IPS DF 4.7 (cell line): ENCODE measurements around the gene VIPR2.
"Not testable (repeated sequence)": the region's sequence is repeated elsewhere in the genome, so short reads cannot be mapped to it uniquely, and the experiment has no call there.

Source experiments
- DNase-seq: peaks from one replicate; pipeline ENCODE4 v3.0.0-alpha.2; 2013; ENCODE audit warnings: low spot score; ENCODE audit errors: extremely low read depth

The VIPR2 gene

GRCh38 chr7:159105832-159106811 is 38.5 kb downstream of the VIPR2 start:
- DNase-seq = peak; percentile 3

- no peak for DNase-seq
Measured at GRCh38 chr7:159105066-159105780, 39.4 kb downstream of the VIPR2 start.

- DNase-seq = no peak
Measured at GRCh38 chr7:159104188-159104920, 40.3 kb downstream of the VIPR2 start.

- DNase-seq = no peak
Measured at GRCh38 chr7:159103382-159104187, 41.1 kb downstream of the VIPR2 start.

GRCh38 chr7:159102681-159103381 is 41.8 kb downstream of the VIPR2 start:
- DNase-seq = no peak

DNA sequence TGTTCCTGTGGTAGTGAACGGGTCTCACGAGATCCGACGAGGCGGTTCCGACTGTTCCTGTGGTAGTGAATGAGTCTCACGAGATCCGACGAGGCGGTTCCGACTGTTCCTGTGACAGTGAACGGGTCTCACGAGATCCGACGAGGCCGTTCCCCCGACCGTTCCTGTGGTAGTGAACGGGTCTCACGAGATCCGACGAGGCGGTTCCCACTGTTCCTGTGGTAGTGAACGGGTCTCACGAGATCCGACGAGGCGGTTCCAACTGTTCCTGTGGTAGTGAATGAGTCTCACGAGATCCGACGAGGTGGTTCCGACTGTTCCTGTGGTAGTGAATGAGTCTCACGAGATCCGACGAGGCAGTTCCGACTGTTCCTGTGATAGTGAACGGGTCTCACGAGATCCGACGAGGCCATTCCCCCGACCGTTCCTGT is 43.0 kb downstream of the VIPR2 start:
- DNase-seq = not testable (repeated sequence)

GRCh38 chr7:159101083-159101395 is 43.6 kb downstream of the VIPR2 start:
- DNase-seq = not testable (repeated sequence)

DNA sequence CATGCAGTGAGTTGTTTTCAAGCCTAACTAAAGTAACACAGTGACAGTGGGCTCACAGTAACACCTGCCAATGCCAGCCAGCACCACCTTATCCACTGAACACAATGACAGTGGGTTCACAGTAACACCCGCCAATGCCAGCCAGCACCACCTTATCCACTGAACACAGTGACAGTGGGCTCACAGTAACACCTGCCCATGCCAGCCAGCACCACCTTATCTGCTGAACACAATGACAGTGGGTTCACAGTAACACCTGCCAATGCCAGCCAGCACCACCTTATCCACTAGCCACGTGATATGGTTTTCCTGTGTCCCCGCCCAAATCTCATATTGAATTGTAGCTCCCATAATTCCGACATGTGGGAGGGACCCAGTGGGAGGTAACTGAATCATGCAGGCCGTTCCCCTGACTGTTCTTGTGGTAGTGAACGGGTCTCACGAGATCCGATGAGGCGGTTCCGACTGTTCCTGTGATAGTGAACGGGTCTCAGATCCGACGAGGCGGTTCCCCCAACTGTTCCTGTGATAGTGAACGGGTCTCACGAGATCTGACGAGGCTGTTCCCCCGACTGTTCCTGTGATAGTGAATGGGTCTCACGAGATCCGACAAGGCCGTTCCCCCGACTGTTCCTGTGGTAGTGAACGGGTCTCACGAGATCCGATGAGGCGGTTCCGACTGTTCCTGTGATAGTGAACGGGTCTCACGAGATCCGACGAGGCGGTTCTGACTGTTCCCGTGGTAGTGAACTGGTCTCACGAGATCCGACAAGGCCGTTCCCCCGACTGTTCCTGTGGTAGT is 44.2 kb downstream of the VIPR2 start:
- not testable (repeated sequence) for DNase-seq

- no peak for DNase-seq
Measured at GRCh38 chr7:159099711-159100231, 44.9 kb downstream of the VIPR2 start.

- no peak for DNase-seq
Measured at GRCh38 chr7:159098811-159099655, 45.6 kb downstream of the VIPR2 start.

DNA sequence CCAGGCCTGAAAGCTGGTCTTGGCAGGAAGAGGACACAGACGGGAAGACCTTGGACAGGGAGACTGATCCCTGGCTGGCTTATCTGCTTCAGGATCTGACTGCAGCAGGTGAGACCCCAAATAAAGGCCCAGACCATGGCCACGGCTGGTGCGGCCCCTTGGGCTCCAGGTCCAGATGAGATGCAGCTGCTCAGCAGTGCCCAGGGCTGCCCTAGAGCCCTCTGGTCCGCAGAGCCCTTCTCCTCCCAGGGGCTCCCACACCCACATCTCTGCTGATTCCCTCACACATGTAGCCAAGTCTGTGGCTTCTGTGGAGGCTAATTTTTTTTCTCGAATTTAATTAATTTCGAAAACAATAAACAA is 46.3 kb downstream of the VIPR2 start:
- no peak for DNase-seq

- DNase-seq = no peak
Measured at GRCh38 chr7:159097661-159098423, 46.8 kb downstream of the VIPR2 start.

- DNase-seq = no peak
Measured at GRCh38 chr7:159096736-159097581, 47.7 kb downstream of the VIPR2 start.

DNA sequence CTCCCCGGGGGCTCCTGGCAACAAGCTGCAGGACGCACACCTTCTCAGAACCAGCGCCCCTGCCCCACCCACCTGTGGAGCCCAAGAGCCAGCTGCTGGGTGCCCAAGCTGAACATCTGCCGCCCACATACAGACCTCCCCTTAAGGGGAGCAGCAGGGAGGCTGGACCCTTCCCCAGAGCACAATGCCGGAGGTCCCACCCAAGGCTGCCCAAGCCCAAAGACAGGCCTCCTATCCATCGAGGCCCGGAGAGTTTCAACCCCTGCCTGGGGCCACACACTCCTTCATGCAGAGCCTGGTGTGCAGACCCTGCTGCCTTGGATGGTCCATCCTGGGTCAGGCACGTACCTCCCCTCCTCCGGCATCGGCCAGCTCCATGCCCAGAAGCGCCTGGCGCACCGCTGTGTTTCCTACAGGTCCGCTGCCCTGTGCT is 48.7 kb downstream of the VIPR2 start:
- DNase-seq = no peak

DNA sequence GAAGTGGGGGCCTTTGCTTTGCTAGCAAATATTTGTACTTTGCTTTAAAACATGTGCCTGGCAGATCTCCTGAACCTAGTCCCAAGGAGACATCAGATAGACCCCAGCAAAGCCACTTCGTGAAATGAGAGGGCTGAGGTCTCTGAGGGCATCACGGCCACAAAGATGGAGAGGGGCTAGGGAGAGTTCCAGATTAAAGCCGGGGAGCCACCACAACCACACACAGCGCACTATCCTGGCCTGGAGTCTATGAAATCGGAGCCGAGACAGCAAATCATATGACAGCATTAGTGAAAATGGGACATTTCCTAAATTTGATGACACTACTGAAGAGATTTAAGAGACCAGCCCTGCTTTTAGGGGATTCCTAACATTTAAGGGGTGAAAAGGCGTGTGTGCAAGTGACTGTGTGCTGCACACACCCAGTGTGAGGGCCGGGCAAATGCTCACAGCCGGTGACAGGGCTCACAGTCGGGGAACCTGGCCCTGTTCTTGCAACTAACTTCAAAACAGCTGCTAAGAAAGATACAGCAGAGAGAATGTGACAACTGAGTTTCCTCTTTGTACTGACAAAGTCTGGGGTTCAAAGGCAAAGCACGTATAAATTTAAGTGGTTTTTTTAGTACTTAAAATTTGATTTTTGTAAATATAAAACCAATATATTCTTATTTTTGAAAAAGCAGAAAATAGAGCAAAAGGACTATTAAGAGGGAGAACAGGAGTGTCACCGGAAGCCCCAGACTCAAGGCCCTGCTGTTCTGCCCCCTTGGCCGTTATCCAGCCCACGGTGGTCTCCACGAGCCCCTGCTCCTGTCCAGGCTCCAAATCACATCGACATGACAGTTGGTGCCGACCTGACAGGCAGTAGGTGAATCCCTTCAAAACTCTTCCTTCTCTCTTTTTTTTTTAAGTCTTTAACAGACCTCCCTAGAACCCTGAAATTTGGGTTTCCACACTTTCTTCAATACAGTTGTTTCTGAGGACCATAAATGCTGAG is 49.5 kb downstream of the VIPR2 start:
- no peak for DNase-seq
